IPS-18c (cell line): ENCODE data around the gene HMGCS1.
A peak's percentile ranks its signal among the peaks of the same experiment; 100 is the strongest.
"Not testable (repeated sequence)": the region's sequence is repeated elsewhere in the genome, so short reads cannot be mapped to it uniquely, and the experiment has no call there.

Source experiments
- H3K4me3 ChIP-seq: 2 replicates; pipeline ENCODE4 v1.7.0; 2013; ENCODE audit warnings: low read depth, mild to moderate bottlenecking, low read length, moderate library complexity; ENCODE audit not compliant: insufficient read depth
- H3K9me3 ChIP-seq: one replicate; pipeline ENCODE4 v1.6.1; 2013; ENCODE audit warnings: mild to moderate bottlenecking, low read length, moderate library complexity; ENCODE audit not compliant: control insufficient read depth, insufficient read depth

Gene HMGCS1

DNA sequence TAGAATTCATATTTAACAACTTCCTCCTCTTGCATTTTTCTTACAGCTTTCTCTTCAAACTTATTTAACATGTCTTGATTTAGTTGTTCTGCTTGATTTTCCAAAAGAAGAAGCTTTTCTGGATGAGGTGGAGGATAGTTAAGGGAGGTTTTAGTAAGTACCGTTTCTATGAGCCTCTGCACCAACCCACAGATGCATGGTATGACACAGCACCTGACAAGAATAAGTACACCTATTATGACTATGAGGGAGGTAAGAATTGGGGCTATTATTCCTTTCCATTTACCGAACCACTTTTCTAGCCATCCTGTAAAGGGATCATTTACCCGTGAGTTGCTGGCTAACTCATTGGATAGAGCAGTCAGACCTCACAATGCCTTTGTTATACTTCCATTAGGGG is 2.5 kb upstream of the HMGCS1 start:
- H3K4me3 ChIP-seq = no peak overlapping the region
- H3K9me3 ChIP-seq = no peaks in the 10 kb centered on the region

DNA sequence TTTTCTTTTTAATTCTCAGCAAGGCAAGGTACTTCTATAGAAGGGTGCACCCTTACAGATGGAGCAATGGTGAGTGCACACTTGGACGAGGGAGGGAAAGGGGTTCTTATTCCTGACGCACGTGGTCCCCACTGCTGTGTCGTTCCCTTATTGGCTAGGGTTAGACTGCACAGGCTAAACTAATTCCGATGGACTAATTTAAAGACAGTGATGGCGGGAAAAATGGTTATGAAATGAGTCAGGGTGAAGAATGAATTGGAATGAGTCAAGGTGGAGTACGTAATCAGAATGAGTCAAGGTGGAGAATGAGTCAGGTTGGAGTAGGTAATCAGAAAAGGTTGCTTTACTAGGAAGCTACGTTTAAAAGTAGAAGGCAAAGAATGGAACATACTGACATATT is 2.1 kb upstream of the HMGCS1 start:
- Histone ChIP-seq H3K9me3 (no peaks in the 10 kb centered on the region), H3K4me3 (no peak overlapping the region)

DNA sequence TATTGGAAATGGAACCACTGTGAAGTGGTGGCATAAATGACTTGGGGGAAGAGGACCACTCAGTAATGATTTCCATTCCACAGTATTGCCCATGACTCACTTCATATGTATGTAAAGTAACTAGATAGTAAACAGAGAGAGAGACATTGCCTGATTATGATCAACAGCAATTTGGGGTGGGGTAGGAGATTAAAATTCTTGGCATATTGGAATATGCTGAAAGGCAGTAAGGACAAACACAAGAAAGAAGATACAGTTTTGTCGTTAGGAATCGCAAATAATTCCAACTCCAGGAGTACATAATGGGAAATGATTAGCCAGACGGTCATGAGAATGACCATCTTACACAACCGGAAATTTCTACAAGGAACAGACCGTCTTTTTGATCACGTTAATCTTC is 1.5 kb upstream of the HMGCS1 start:
- Histone ChIP-seq H3K9me3 (no peaks in the 10 kb centered on the region), H3K4me3 (no peak overlapping the region)

DNA sequence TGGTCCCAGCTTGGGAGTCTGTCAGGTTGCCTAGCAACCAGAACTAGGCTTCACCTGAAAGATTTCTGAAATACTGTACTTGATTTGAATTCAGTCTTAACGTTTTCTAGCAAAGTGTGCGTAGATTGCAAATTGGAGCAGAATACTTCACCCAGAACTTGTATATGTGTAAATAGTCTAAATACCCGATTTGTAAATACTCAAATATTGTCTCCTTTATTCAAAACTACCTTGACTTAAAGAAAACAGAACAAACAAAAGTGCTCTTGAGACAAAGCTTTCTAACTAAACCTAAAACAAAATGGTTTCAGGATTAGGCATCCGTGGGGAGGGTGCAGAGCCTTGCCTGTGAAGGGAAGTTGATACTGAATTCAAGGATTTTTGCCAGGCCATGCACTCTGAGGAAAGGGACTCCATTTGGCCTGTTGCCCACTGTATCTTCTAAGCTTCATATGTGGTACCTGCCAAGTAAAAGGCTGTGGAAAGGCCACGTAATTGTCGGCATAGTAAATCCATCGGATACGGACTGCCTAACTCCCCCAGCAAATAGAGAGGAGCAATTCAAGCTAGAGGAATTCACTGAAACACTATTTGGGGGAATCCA is 744 bp upstream of the HMGCS1 start:
- Histone ChIP-seq H3K4me3 (no peak overlapping the region), H3K9me3 (no peaks in the 10 kb centered on the region)

DNA sequence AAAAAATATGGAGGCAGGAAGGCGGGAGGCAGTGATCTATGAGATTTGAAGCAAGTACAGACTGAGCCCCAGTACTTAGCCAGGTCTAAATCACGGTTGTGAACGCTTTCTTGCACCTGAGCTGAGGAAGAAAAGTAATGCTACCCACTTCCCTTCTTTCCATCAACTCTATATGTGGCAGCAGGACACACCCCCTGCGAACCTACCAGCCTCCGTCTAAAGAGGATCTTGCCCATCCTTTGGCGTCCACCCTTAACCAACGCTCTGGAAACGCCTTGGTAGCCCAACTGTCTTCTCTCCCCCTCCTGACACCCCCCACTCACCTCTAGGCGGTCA is 545 bp downstream of the HMGCS1 start:
- Histone ChIP-seq H3K4me3 (peak overlapping the region; percentile 77), H3K9me3 (no peaks in the 10 kb centered on the region)

DNA sequence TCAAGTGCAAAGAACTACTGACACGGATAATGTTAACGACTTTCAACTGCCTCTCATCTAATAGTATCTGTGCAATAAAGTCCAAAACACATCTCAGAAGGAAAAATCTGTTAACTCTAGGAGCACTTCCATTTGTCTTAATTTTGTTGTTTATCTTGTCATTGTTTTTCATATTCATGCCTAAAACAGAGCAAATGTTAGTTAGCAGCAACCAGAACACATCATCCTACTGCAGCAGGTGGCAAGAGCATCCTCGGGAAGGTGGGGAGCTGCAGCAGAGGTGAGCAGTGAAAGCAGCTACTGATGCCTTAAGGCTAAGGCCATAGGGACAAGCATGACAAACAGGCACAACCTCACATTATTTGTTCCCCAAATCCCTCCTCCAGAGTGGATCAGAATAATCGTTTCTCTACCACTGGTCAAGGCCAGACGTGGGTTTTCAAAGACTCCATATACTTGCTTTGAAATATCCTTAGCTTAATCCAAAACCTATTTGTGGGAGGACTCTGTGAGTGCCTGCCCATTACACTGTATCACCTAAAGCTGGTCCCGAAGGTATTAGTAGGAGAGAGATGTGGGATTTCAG is 1.0 kb downstream of the HMGCS1 start:
- Histone ChIP-seq H3K4me3 (peak overlapping the region; percentile 77), H3K9me3 (no peaks in the 10 kb centered on the region)

DNA sequence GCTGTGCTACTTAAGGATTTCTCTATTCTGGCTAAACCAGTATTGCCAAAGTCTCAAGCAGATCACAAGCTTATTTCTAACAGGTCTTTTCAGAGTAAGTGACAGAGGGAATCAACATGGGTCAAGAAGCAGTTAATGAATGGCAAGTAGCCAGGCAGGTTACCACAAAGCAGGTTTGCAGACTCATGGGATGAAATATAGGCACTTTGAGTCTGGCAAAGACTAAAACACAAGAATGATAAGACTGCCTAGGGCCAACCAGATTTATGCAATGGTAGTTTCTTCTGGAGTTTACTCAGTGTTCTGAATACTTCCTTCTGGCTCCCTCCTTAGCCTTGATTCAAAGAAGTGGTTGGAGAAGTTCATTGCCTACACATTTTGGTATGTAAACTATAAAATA is 3.6 kb downstream of the HMGCS1 start:
- H3K4me3 ChIP-seq = no peak overlapping the region
- no peaks in the 10 kb centered on the region for H3K9me3 ChIP-seq

DNA sequence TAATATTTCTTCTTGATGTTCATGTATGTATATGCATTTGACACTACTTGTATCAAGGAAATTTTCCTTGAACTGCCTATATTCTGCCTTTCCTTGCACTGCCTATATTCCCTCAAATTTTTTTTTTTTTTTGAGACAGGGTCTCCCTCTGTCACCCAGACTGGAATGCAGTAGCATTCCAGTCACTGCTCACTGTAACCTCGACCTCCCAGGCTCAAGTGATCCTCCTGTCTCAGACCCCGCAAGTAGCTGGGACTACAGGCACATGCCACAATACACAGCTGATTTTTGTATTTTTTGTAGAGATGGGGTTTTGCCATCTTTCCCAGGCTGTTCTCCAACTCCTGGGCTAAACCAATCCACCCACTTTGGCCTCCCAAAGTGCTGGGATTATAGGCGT is 4.1 kb downstream of the HMGCS1 start:
- Histone ChIP-seq H3K9me3 (no peaks in the 10 kb centered on the region), H3K4me3 (no peak overlapping the region)

DNA sequence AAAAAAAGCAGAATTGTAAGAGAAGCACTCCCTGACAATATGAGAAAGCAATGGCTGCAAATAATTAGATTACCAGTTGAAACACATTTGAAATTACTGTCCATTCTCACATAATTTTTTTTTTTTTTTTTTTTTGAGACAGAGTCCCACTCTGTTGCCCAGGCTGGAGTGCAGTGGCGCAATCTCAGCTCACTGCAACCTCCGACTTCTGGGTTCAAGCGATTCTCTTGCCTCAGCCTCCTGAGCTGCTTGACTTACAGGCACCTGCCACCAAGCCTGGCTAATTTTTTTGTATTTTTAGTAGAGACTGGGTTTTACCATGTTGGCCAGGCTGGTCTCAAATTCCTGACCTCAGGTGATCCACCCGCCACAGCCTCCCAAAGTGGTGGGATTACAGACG is 6.3 kb downstream of the HMGCS1 start:
- not testable (repeated sequence) for H3K9me3 ChIP-seq, H3K4me3 ChIP-seq

DNA sequence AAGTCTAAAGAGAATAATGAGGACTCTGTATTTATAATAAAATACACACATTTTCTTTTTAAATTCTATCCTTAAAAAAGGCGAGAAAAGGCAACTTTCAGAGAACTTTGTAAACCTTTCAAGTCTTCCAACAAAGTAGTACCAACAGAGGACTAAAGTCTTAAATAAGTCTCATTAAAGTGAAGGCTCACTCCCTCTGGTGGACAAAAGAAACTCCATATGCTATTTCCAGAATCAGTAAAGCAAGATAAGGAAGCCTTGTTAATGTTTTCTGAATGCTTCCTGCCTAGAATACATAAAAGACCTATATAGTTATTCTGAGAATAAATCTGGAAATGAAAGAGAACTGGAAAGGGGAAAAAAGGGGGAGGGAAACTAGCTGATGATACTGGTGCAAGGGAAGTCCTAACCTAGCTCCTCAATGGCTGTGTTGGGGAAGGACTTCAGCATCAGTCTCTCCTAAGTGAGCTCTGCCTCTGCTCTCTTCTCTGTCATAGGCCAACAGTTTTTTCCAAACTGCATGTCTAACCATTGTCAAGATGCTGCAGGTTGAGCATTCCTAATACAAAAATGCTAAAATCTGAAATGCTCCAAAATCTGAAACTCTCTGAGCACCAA is 7.2 kb downstream of the HMGCS1 start:
- Histone ChIP-seq H3K9me3 (no peaks in the 10 kb centered on the region), H3K4me3 (no peak overlapping the region)

DNA sequence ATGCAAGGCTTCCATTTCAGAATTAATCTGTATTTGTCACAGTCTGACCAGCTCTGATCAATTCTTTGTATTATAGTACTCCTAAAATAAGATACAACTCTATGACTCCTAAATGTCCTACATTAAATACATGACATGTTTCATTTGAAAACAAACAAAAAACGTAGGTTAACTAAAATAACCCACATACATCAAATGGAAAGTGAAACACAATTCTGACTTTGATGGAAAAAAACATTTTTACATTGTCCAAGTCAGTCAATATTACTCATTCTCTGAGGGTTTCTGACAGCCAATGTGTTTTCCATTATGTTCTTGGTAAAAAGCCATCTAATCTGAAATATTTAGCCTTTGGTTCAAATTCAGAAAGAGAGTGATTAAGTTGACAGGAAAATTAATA is 8.7 kb downstream of the HMGCS1 start:
- H3K4me3 ChIP-seq = no peak overlapping the region
- H3K9me3 ChIP-seq = no peaks in the 10 kb centered on the region

DNA sequence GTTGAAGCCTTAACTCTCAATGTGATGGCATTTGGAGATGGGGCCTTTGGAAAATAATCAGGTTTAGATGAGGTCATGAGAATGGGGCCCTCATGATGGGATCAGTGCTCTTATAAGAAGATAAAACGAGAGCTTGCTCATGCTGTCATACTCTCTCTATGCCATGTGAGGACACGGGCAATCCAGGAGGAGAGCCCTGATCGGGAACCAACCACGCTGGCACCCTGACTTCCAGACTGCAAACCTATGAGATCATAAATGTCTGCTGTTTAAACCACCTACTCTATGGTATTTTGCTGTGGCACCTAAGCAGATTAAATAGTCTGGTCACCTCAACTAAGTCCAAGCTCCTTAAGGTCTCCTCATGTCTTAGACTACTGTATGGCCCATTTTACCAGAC is 10.0 kb downstream of the HMGCS1 start:
- Histone ChIP-seq H3K4me3 (no peak overlapping the region), H3K9me3 (no peaks in the 10 kb centered on the region)

DNA sequence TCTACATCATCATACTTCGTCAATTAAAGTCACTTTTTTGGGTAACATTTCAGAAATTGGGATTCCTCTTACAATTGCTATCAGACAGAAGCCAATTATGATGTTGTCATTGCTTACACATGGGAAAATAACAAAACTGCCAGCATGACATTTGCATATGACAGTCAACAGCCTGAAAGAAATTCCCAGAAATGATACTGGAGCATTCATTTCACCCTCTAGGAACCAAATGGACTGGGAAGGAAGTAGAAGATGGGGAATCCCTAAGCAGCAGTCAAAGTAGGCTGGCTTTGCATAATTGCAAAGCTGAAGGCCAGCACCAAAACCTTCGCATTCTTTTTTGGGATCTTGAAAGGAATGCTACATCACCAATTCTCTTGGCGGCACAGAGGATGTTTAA is 10.7 kb downstream of the HMGCS1 start:
- Histone ChIP-seq H3K4me3 (no peak overlapping the region), H3K9me3 (no peaks in the 10 kb centered on the region)

DNA sequence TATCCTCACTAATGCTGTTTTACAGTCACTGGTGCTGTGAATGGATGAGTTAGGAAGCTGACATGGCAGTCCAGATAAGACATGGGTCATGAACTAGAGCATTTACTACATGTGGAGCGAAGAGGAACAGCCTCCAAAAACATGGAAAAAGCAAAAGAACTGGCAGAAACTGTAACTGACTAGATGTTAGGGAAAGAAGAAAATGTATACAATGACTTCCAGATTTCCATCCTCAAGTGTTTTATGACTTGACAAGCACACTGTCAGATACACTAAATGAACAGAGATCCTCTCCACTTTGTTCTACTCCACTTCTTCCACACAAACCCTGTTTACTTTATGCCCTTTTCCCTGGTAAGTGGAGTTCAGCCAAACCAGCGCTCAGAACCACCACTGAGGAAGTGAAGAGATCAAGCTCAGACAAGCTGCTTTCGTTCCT is 11.5 kb downstream of the HMGCS1 start:
- H3K4me3 ChIP-seq = no peak overlapping the region
- no peaks in the 10 kb centered on the region for H3K9me3 ChIP-seq

DNA sequence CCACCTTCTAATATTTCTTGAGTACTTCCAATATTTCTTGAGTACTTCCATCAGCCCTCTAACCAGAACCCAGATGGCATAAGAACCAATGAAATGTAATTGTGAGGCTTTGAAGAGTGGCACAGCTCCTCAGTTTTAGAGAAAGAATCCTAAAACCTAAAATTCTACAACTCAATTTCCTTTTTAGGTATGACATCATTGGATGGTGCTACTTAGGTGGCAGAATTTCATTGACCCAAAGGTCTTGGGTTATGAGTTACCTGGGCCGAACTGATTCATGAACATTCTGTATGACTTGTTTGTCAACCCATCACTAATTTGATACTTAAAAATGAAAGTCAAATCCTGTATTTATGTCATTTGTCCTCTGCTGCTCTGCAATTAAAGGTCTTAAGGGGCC is 13.1 kb downstream of the HMGCS1 start:
- H3K4me3 ChIP-seq = no peak overlapping the region
- no peaks in the 10 kb centered on the region for H3K9me3 ChIP-seq

DNA sequence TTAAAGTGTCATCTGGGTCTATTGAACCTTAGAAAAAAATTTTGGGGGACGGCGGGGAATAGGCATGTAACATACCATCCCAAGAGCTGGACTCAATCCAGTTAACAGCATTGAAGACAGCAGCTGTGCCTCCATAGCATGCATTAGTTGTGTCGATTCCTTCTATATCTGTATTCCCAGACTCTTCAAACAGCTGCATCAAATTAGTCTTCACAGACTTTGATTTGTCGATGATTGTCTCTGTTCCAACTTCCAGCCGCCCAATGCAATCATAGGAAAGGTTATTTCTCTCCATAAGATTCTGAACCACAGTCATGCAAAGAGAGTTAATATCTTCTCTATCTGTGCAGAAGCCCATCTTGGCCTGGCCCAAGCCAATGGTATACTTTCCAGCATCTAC is 14.8 kb downstream of the HMGCS1 start:
- Histone ChIP-seq H3K4me3 (no peak overlapping the region), H3K9me3 (no peaks in the 10 kb centered on the region)

DNA sequence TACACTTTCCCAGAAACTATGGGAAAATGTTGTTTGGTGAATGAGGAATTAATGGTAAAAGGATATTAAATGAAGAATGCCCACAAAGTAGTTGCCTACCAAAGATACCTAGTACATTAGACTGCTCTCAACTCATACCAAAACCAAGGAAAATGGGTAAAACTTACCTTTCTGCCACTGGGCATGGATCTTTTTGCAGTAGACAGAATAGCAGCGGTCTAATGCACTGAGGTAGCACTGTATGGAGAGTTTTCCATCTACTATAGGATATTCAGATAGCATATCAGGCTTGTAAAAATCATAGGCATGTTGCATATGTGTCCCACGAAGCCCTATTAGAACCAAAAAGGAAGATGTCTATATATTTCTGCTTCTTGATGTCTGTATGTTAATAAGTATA is 16.4 kb downstream of the HMGCS1 start:
- H3K9me3 ChIP-seq = no peaks in the 10 kb centered on the region
- no peak overlapping the region for H3K4me3 ChIP-seq

DNA sequence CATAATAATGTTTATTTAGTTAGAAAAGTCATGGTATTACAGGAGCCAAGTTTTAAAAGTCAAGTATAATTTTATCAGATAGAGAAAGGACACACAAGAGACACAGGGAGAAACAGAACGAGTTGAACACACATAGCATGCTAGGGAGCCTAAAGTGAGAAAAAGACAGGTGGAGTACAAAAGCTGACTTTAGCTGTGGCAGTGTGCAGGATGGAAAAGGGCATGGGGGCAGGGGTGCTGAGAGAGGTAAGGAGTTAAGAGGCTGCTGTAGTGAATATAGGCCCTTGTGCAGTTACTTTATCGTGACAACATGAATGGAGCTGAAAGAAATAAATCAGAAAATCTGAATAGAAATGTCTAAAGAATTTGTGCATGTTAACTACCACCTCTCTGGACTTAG is 18.0 kb downstream of the HMGCS1 start:
- H3K4me3 ChIP-seq = no peak overlapping the region
- H3K9me3 ChIP-seq = no peaks in the 10 kb centered on the region

DNA sequence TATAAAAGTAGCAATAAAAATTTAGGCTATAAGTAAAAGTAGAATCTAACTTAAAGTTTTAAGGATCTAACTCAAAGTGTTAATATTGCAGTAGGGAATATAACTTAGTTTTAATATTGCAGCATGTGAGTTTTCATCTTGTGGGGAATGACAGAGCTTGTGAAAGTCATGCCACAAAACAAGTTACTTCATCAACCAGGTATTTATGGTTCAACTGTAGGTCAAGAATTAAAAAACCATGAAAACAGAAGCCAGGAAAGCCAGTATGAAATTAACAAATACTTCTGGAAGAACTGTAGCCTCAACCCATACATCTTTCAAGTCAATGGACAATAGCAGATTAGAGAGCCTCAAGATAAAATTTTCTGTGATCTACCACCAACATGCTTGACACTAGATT is 19.0 kb downstream of the HMGCS1 start:
- Histone ChIP-seq H3K9me3 (no peaks in the 10 kb centered on the region), H3K4me3 (no peak overlapping the region)
